HUES48 (cell line): ENCODE results near the gene DAZAP2.

Source experiments
- H3K27ac ChIP-seq: one replicate; pipeline ENCODE4 v1.7.0; 2013; ENCODE audit warnings: low read depth, low read length, inconsistent platforms
- H3K27me3 ChIP-seq: 2 replicates; pipeline ENCODE4 v1.6.1; 2013; ENCODE audit warnings: mild to moderate bottlenecking, low read length; ENCODE audit not compliant: control insufficient read depth, insufficient read depth
- H3K36me3 ChIP-seq: 2 replicates; pipeline ENCODE4 v1.6.1; 2013; ENCODE audit warnings: low read length; ENCODE audit not compliant: control insufficient read depth, insufficient read depth
- H3K4me1 ChIP-seq: 2 replicates; pipeline ENCODE4 v1.6.1; 2013; ENCODE audit warnings: mild to moderate bottlenecking, low read length; ENCODE audit not compliant: control insufficient read depth, insufficient read depth
- H3K4me3 ChIP-seq: 2 replicates; pipeline ENCODE4 v1.5.1; 2013; ENCODE audit warnings: mild to moderate bottlenecking, low read depth, low read length
- H3K9ac ChIP-seq: 2 replicates; pipeline ENCODE4 v1.6.1; 2013; ENCODE audit warnings: mild to moderate bottlenecking, low read depth, low read length, moderate library complexity
- H3K9me3 ChIP-seq: 2 replicates; pipeline ENCODE4 v1.6.1; 2013; ENCODE audit warnings: low read length; ENCODE audit not compliant: control insufficient read depth, insufficient read depth

The DAZAP2 gene, protein sequence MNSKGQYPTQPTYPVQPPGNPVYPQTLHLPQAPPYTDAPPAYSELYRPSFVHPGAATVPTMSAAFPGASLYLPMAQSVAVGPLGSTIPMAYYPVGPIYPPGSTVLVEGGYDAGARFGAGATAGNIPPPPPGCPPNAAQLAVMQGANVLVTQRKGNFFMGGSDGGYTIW

GRCh38 chr12:51238510-51239334 lies at the start of gene DAZAP2:
DAZAP2 (plus strand) TSS chr12:51238826; CDS start chr12:51238908, 82 bp downstream.
- Histone ChIP-seq H3K9ac (peak within 1 kb of the TSS; percentile 100), H3K4me3 (peak within 1 kb of the TSS; percentile 100), H3K27ac (peak within 1 kb of the TSS; percentile 100)

GRCh38 chr12:51189790-51190355 lies 48.8 kb upstream of the DAZAP2 start:
- Histone ChIP-seq H3K9ac (no peak overlapping the region), H3K27me3 (no peaks in the 10 kb centered on the region), H3K4me3 (no peak overlapping the region), H3K9me3 (no peaks in the 10 kb centered on the region), H3K4me1 (no peaks in the 10 kb centered on the region), H3K27ac (no peak overlapping the region), H3K36me3 (no peaks in the 10 kb centered on the region)

More at GRCh38 chr12:51238510-51239334, at the start of gene DAZAP2:
- Histone ChIP-seq H3K36me3 (peaks cover 37% of the 10 kb centered on the region), H3K9me3 (no peaks in the 10 kb centered on the region), H3K27me3 (no peaks in the 10 kb centered on the region), H3K4me1 (peaks cover 10% of the 10 kb centered on the region; the same call in 1 of the 2 replicates)

- no peaks in the 10 kb centered on the region for H3K27me3 ChIP-seq
- no peaks in the 10 kb centered on the region for H3K9me3 ChIP-seq
- no peak overlapping the region for H3K27ac ChIP-seq
- H3K4me1 ChIP-seq = no peaks in the 10 kb centered on the region
- H3K36me3 ChIP-seq = no peaks in the 10 kb centered on the region
- H3K9ac ChIP-seq = no peak overlapping the region
- no peak overlapping the region for H3K4me3 ChIP-seq
Measured at GRCh38 chr12:51190820-51191219, 47.8 kb upstream of the DAZAP2 start.

- H3K36me3 ChIP-seq = no peaks in the 10 kb centered on the region
- H3K9ac ChIP-seq = no peak overlapping the region
- no peak overlapping the region for H3K4me3 ChIP-seq
- H3K9me3 ChIP-seq = no peaks in the 10 kb centered on the region
- H3K4me1 ChIP-seq = no peaks in the 10 kb centered on the region
- H3K27ac ChIP-seq = no peak overlapping the region
- H3K27me3 ChIP-seq = no peaks in the 10 kb centered on the region
Measured at GRCh38 chr12:51191516-51192283, 46.9 kb upstream of the DAZAP2 start.

GRCh38 chr12:51192284-51192671 lies 46.3 kb upstream of the DAZAP2 start:
- H3K27ac ChIP-seq = no peak overlapping the region
- no peaks in the 10 kb centered on the region for H3K36me3 ChIP-seq
- H3K9ac ChIP-seq = no peak overlapping the region
- H3K27me3 ChIP-seq = no peaks in the 10 kb centered on the region
- H3K4me3 ChIP-seq = no peak overlapping the region
- no peaks in the 10 kb centered on the region for H3K4me1 ChIP-seq
- H3K9me3 ChIP-seq = no peaks in the 10 kb centered on the region

GRCh38 chr12:51195841-51196240 lies 42.8 kb upstream of the DAZAP2 start:
- Histone ChIP-seq H3K9me3 (no peaks in the 10 kb centered on the region), H3K27me3 (no peaks in the 10 kb centered on the region), H3K36me3 (no peaks in the 10 kb centered on the region), H3K4me1 (no peaks in the 10 kb centered on the region), H3K9ac (no peak overlapping the region), H3K4me3 (no peak overlapping the region), H3K27ac (no peak overlapping the region)

DNA sequence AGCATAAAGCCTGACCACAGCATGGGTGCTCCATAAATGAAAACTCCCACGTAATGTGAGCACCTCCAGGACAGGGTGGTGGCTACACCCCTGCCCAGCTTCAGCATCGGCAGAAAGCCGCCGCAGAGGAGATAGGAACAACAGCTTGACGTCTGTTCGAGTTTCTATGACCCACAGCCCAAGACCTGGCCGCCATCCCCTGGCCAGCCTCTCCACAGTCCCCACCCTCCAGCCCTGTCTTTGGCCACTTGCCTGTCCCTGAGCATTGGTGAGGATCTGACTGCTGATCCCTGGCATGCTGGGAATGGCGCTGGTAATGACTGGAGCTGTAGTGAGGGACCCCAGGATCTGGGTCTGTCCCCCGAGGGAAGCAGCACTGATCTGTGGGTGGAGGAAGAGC lies 42.1 kb upstream of the DAZAP2 start:
- Histone ChIP-seq H3K27ac (no peak overlapping the region), H3K36me3 (no peaks in the 10 kb centered on the region), H3K4me1 (no peaks in the 10 kb centered on the region), H3K9ac (no peak overlapping the region), H3K9me3 (no peaks in the 10 kb centered on the region), H3K4me3 (no peak overlapping the region), H3K27me3 (no peaks in the 10 kb centered on the region)

GRCh38 chr12:51197736-51198567 lies 40.7 kb upstream of the DAZAP2 start:
- Histone ChIP-seq H3K27me3 (no peaks in the 10 kb centered on the region), H3K9me3 (no peaks in the 10 kb centered on the region), H3K4me3 (no peak overlapping the region), H3K4me1 (no peaks in the 10 kb centered on the region), H3K36me3 (0 out of 2 replicates have a peak, but pooled peaks cover 2% of the 10 kb centered on the region), H3K9ac (no peak overlapping the region), H3K27ac (no peak overlapping the region)

DNA sequence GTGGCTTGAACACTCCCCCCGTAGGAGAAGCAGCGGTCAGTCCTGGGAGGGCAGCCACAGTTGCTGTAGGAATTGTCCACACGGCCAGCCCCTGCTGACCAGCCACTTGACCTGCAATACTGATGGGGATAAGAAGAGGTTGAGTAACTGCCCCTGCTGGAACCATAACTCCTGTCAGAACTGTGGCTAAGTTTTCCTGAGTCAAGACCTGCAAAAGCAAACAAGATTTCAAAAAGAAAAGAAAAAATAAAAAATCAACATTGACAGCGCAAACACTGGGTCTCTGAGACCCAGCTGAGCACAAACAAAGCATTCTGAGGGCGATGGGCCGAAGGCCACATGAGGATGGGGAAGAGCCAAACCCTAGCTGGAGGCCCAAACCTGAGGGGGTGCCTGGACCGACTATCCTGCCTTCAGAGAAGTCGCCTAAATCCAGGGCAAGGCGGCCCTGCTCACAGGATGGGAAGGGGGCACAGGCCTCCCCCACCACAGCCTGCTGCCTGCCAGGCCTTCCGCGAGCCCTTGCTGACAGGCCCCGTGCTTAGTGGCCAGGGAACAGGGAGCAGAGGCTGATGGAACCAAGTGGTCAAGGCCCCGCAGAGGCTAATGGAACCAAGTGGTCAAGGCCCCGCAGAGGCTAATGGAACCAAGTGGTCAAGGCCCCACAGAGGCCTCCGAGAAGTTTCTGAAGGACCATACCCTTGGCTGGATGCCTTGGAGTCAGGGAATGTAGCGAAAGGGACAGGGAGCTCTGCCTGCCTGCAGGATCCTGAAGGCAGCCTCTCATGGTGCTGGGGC lies 39.9 kb upstream of the DAZAP2 start:
- 0 out of 2 replicates have a peak, but pooled peaks cover 5% of the 10 kb centered on the region for H3K36me3 ChIP-seq
- no peaks in the 10 kb centered on the region for H3K27me3 ChIP-seq
- H3K9ac ChIP-seq = no peak overlapping the region
- no peaks in the 10 kb centered on the region for H3K9me3 ChIP-seq
- H3K27ac ChIP-seq = no peak overlapping the region
- no peak overlapping the region for H3K4me3 ChIP-seq
- H3K4me1 ChIP-seq = no peaks in the 10 kb centered on the region
